Hepatocyte (in vitro differentiated cells): ENCODE data around the gene FREM1. TPM values are rescaled to one million over a fixed set of nuclear protein-coding genes. Genes with fewer than 3 reads are reported as not detected.

ENCODE experiments used
- DNase-seq: peaks from one replicate; pipeline ENCODE4 v3.0.0-alpha.2; 2016; ENCODE audit warnings: low spot score
- H2AFZ ChIP-seq: fragments of 200-600 bp; sonication (generic); 2 replicates; pipeline ENCODE4 v1.6.0; 2016; ENCODE audit warnings: antibody characterized with exemption, mild to moderate bottlenecking
- H3K27ac ChIP-seq: fragments of 200-600 bp; sonication (generic); 2 replicates; pipeline ENCODE4 v1.5.1; 2016; ENCODE audit warnings: mild to moderate bottlenecking
- H3K27me3 ChIP-seq: fragments of 200-600 bp; sonication (generic); 2 replicates; pipeline ENCODE4 v1.6.1; 2016
- H3K36me3 ChIP-seq: fragments of 200-600 bp; sonication (generic); replicated peaks from 2 replicates; pipeline ENCODE4 v1.5.1; 2016; ENCODE audit warnings: low read depth; ENCODE audit not compliant: insufficient read depth
- H3K4me1 ChIP-seq: fragments of 200-600 bp; sonication (generic); 2 replicates; pipeline ENCODE4 v1.5.1; 2016; ENCODE audit warnings: mild to moderate bottlenecking, moderate library complexity; ENCODE audit not compliant: insufficient read depth
- H3K4me2 ChIP-seq: fragments of 200-600 bp; sonication (generic); 2 replicates; pipeline ENCODE4 v1.6.0; 2016
- H3K4me3 ChIP-seq: fragments of 200-600 bp; sonication (generic); 2 replicates; pipeline ENCODE4 v1.5.1; 2016; ENCODE audit warnings: mild to moderate bottlenecking
- H3K79me2 ChIP-seq: fragments of 200-600 bp; sonication (generic); 2 replicates; pipeline ENCODE4 v1.6.0; 2017; ENCODE audit warnings: mild to moderate bottlenecking
- H3K9me2 ChIP-seq: fragments of 200-600 bp; sonication (generic); replicated peaks from 2 replicates; pipeline ENCODE4 v1.6.0; 2017; ENCODE audit warnings: mild to moderate bottlenecking; ENCODE audit not compliant: insufficient read depth
- H3K9me3 ChIP-seq: fragments of 200-600 bp; sonication (generic); 2 replicates; pipeline ENCODE4 v1.5.1; 2016; ENCODE audit warnings: low read depth, mild to moderate bottlenecking
- H4K20me1 ChIP-seq: fragments of 200-600 bp; sonication (generic); 2 replicates; pipeline ENCODE4 v1.6.0; 2016; ENCODE audit warnings: mild to moderate bottlenecking; ENCODE audit not compliant: insufficient read depth, poor library complexity, severe bottlenecking
- EZH2 ChIP-seq: fragments of 200-600 bp; sonication (generic); IDR thresholded peaks from 2 replicates; pipeline ENCODE4 v1.6.1; 2016; ENCODE audit warnings: antibody characterized with exemption, mild to moderate bottlenecking, borderline replicate concordance
- EZH2phosphoT487 ChIP-seq: fragments of 200-600 bp; sonication (generic); IDR thresholded peaks from one replicate; pipeline ENCODE4 v1.6.1; 2018; ENCODE audit warnings: antibody characterized with exemption, mild to moderate bottlenecking, low read depth, moderate library complexity; ENCODE audit not compliant: unreplicated experiment, severe bottlenecking
- WGBS: methylation state at CpG from one replicate; pipeline ENCODE4 v1.1.6; 2016; ENCODE audit warnings: low lambda C conversion rate; ENCODE audit errors: missing lambda C conversion rate; 5-methylcytosine and 5-hydroxymethylcytosine counted together
- polyA plus RNA-seq: library from polyadenylated mRNA; unstranded; fragments of >200 nt; fragmentation: Nextera tagmentation; extraction: Ambion mirVana; gene quantifications from 2 replicates; pipeline ENCODE4 v1.2.1, GENCODE V29; 2016
- total RNA-seq: library from RNA; depleted of rRNA; stranded (reverse); fragments of >200 nt; gene quantifications from 2 replicates; pipeline ENCODE4 v1.2.3, GENCODE V29; 2014
- TF ChIP-seq, protein P1 (sequence below): fragments of 200-600 bp; sonication (generic); IDR thresholded peaks from 2 replicates; pipeline ENCODE4 v1.5.1; 2016; ENCODE audit warnings: antibody characterized with exemption, mild to moderate bottlenecking; ENCODE audit not compliant: poor library complexity

Gene FREM1
- total and polyA plus RNA-seq, 2 experiments from 2014 or later: 9.7 to 36.1 TPM

DNA sequence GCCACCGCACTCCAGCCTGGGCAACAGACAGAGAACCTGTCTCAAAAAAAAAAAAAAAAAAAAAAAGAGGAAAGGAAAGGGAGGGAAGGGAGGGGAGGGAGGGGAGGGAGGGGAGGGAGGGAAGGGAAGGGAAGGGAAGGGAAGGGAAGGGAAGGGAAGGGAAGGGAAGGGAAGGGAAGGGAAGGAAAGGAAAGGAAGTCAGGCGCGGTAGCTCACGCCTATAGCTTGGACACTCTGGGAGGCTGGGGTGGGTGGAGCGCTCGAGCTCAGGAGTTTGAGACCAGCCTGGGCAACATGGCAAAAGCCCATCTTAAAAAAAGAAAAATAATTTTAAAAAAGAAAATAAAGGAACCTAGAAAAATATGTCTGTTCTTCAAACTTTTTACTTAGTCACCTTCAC, 131.7 kb downstream of the FREM1 start:
- no peaks in the 10 kb centered on the region for H3K9me3 ChIP-seq
- H3K79me2 ChIP-seq: no peaks in the 10 kb centered on the region
- no peaks in the 10 kb centered on the region for H3K9me2 ChIP-seq
- 100% methylated on average over 1 of the region's 6 CpGs for WGBS
- no peak overlapping the region for H3K4me3 ChIP-seq
- no peak overlapping the region for H3K4me2 ChIP-seq
- no peak overlapping the region for H2AFZ ChIP-seq
- no peaks in the 10 kb centered on the region for H3K36me3 ChIP-seq
- no peaks in the 10 kb centered on the region for H3K27me3 ChIP-seq
- no peak for TF ChIP-seq EZH2
- no peaks in the 10 kb centered on the region for H3K4me1 ChIP-seq
- no peak for DNase-seq
- H4K20me1 ChIP-seq: no peaks in the 10 kb centered on the region
- H3K27ac ChIP-seq: no peak overlapping the region

DNA sequence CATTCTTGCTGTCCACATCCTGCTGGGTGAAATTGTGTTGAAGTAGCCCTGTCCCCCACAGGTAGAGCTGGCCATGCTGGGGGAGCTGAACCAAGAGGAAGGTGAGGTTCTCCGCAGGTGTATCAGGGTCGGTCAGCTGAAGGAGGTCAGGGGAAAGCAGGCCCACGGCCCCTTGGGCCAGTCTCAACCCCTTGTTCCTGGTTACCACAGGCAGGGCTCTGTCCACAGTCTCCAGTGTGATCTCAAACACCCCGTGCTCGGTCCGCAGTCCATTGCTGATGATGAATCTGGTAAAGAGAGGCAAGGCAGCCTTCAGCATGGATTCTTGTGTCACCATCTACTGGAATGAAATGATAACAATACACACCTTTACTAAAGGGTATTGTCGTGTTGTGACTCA, 134.3 kb downstream of the FREM1 start:
- DNase-seq: no peak
- no peak for TF ChIP-seq EZH2
- TF ChIP-seq, protein P1, sequence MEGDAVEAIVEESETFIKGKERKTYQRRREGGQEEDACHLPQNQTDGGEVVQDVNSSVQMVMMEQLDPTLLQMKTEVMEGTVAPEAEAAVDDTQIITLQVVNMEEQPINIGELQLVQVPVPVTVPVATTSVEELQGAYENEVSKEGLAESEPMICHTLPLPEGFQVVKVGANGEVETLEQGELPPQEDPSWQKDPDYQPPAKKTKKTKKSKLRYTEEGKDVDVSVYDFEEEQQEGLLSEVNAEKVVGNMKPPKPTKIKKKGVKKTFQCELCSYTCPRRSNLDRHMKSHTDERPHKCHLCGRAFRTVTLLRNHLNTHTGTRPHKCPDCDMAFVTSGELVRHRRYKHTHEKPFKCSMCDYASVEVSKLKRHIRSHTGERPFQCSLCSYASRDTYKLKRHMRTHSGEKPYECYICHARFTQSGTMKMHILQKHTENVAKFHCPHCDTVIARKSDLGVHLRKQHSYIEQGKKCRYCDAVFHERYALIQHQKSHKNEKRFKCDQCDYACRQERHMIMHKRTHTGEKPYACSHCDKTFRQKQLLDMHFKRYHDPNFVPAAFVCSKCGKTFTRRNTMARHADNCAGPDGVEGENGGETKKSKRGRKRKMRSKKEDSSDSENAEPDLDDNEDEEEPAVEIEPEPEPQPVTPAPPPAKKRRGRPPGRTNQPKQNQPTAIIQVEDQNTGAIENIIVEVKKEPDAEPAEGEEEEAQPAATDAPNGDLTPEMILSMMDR: no peak
- no peak for TF ChIP-seq EZH2phosphoT487
- H2AFZ ChIP-seq: no peak overlapping the region
- WGBS: 96% methylated on average over 7 of the region's 7 CpGs
- H3K9me3 ChIP-seq: no peaks in the 10 kb centered on the region
- H3K9me2 ChIP-seq: no peaks in the 10 kb centered on the region
- H3K79me2 ChIP-seq: no peaks in the 10 kb centered on the region
- H3K36me3 ChIP-seq: no peaks in the 10 kb centered on the region
- H3K4me3 ChIP-seq: no peak overlapping the region
- H3K27ac ChIP-seq: no peak overlapping the region
- no peaks in the 10 kb centered on the region for H3K4me1 ChIP-seq
- no peak overlapping the region for H3K4me2 ChIP-seq
- no peaks in the 10 kb centered on the region for H4K20me1 ChIP-seq
- no peaks in the 10 kb centered on the region for H3K27me3 ChIP-seq

DNA sequence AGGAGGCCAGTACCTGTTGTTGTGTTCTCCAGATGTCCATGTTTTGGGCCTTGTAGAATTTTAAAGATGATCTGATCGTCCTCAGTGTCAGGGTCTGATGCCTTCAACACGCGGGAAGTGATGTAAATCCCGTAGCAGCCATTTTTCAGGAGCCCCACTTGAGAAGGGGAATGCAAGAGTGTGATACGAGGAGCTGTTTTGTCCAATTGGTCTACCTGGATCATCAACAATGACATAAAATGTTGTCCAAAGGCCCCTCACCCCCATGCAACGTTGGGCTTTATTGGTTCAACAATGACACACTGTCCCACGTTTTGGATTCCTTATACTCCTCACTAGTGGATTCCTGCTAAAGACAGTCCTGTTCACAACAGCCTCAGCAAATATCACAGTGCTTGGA, 139.6 kb downstream of the FREM1 start:
- H3K4me3 ChIP-seq: no peak overlapping the region
- no peaks in the 10 kb centered on the region for H3K9me3 ChIP-seq
- no peak overlapping the region for H3K4me2 ChIP-seq
- WGBS: 79% methylated on average over 7 of the region's 7 CpGs
- H2AFZ ChIP-seq: no peak overlapping the region
- H3K36me3 ChIP-seq: no peaks in the 10 kb centered on the region
- H3K4me1 ChIP-seq: no peaks in the 10 kb centered on the region
- no peak overlapping the region for H3K27ac ChIP-seq
- TF ChIP-seq EZH2: no peak
- TF ChIP-seq, protein P1: no peak
- no peak for TF ChIP-seq EZH2phosphoT487
- no peaks in the 10 kb centered on the region for H3K9me2 ChIP-seq
- no peaks in the 10 kb centered on the region for H3K79me2 ChIP-seq
- H4K20me1 ChIP-seq: no peaks in the 10 kb centered on the region
- no peaks in the 10 kb centered on the region for H3K27me3 ChIP-seq
- no peak for DNase-seq

DNA sequence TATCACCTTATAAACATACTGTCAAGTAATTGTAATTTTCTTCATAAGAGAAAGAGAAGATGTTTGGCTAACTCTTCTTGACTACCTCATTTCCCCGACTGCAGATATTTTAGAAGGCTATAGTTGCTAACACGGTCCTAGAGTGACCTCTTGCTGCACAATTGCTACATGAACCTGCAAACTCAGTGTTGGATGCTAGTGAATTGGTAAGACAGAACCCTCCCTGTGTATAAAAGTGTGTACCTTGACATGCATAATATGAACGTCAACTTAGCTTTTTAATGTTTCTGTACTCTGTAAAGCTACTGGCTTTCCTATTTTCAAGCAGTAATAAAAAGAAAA, 141.0 kb downstream of the FREM1 start:
- Histone ChIP-seq H3K4me2 (no peak overlapping the region), H3K9me2 (no peaks in the 10 kb centered on the region), H2AFZ (no peak overlapping the region), H4K20me1 (no peaks in the 10 kb centered on the region), H3K79me2 (no peaks in the 10 kb centered on the region), H3K36me3 (no peaks in the 10 kb centered on the region), H3K27ac (no peak overlapping the region), H3K4me3 (no peak overlapping the region), H3K27me3 (no peaks in the 10 kb centered on the region), H3K9me3 (no peaks in the 10 kb centered on the region), H3K4me1 (no peaks in the 10 kb centered on the region)
- no peak for TF ChIP-seq EZH2
- TF ChIP-seq, protein P1: peak; percentile 37
- no peak for TF ChIP-seq EZH2phosphoT487
- DNase-seq: peak; percentile 14
- 44% methylated on average over 3 of the region's 3 CpGs for WGBS
